GM19463 (cell line): ENCODE results near the gene CHAMP1.

Source experiments
- ATAC-seq: cut with Tn5 transposase; IDR thresholded peaks from one replicate; pipeline ENCODE4 v1.9.1; 2021; ENCODE audit warnings: mild to moderate bottlenecking, moderate library complexity; ENCODE audit not compliant: unreplicated experiment

CHAMP1 gene

GRCh38 chr13:114296902-114297301, 17.4 kb upstream of the CHAMP1 start:
- ATAC-seq = no peak

DNA sequence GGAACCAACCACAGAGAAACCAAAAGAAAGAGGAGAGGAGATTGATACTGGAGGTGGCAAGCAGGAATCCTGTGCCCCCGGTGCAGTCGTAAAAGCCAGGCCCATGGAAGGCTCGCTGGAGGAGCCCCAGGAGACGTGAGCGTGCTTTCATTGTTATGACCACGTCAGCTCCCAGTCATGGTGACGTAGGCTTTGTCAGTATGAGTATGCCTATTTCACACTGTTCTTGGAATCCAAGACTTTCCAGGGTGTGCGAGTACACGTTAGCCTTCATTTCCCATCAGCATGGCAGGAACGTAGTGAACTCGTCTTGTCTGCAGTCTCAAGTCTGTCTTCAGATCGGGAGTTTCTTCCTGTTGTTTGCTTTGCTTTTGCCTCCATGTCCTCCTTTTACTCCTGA, 15.4 kb upstream of the CHAMP1 start:
- ATAC-seq = no peak

DNA sequence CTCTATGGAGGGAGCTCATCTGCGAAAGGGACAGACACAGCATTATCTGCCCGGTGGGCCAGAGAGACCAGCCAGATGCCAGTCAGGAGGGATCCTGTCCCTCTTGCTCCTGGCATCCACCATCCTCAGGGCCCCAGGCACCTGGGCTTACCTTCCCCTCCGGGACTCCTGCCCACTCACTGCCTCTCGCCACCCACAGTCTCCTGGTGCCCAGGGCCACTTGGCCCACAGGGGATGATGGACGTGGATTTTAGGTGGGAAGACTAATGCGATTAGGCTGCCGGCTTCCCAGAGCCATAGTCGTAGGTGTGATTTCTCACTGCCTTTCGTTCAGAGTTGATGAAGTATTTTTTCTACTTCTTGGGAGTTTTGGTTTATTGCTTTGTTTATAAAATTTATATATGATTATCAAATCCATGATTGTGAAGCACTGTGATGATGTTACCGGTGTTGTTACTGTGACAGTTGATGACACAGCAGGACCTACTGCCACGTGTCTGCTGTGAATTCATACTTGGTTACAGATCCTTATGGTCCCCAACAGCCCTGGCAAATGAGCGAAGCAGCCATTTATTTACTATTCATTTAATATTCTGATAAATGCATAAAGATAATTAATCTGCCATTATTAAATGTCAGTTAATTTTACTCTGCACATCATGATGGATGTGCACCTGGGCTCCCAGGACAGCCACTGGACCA, 14.5 kb upstream of the CHAMP1 start:
- ATAC-seq = no peak

DNA sequence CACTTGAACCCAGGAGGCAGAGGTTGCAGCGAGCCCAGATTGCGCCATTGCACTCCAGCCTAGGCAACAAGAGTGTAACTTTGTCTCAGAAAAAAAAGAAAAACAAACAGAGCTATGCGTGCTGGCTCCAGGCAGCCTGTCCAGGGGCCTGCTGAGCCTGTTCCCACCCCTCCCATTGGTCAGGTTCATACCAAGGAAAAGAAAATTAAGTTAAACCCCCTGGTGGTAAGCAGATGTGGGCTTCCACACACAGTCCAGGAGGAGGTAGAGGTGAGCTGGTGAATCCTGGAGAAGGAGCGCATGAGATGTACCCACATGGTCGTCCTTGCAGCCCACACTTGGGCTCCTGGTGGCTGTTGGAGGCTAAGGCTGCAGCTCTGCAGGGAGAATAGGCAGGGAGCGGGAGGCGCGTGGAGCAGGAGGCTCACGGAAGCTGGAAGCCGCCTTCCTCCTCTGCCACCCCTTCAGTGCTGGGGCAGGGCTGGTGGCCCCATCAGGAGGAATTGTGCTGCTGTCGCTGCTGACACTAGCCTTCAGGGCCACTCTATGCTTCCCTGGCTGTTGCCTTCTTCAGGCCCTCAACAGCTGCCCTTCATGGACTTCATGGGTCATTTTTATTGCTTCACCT, 10.5 kb upstream of the CHAMP1 start:
- ATAC-seq = no peak

GRCh38 chr13:114304346-114305034, 9.8 kb upstream of the CHAMP1 start:
- ATAC-seq = no peak

DNA sequence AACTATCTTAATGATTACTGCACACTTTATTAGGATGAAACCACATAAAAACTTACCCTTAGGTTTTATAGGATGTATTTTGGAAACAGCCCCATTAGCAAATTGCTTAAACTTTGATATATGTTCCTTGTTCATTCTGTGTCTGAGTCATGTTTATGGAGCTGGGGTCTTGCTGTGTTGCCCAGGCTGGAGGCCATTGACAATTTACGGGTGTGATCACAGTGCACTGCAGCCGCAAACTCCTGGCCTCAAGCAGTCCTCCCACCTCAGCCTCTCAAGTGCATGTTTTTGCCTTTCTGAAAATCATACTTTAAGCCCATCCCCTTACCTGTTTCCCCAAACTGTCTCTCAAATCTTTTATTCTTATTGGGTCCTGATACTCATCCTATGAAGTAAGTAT, 5.2 kb upstream of the CHAMP1 start:
- ATAC-seq = no peak

DNA sequence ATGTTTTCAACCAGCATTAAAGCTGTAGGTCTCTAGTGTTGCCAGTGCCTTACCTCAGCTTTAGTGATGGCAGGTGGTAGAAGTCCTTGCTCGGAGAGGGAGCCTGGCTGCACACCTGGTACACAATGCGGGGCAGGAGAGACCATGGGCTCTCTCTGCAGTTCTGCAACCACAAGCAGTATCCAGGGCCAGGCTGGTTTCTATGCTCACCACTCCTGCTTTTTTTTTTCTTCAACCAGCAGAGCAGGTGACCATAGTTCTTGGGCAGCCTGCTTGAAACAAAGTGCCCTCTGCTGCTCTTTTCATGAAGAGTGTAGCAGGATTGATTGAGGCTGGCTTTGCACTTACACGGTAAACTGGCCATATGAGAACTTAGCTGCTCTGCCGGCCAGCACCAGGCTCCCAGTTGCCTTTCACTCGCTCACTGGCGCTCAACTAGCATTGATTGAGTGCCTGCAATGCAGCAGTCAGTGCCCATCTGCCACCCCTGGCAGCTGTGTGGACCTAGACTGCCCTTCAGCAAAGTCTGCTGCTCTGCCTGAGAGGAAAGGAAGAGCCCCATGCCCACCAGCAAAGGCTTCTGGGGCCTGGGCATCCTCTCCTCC, 4.4 kb upstream of the CHAMP1 start:
- no peak for ATAC-seq

DNA sequence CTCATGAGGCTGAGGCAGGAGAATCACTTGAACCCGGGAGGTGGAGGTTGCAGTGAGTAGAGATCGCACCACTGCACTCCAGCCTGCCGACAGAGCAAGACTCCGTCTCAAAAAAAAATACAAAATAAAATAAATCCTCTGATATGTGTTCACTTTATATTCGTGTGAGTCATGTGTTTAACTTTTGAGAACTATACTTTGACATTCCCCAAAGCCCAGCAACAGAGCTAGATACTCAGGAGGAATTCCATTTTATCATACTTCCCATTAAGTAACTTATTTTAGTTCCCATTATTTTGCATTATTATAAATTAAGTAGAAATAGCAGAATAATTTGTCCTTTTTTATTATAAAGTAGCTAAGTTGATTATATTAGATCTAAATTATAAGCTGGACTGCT, 3.3 kb upstream of the CHAMP1 start:
- no peak for ATAC-seq

DNA sequence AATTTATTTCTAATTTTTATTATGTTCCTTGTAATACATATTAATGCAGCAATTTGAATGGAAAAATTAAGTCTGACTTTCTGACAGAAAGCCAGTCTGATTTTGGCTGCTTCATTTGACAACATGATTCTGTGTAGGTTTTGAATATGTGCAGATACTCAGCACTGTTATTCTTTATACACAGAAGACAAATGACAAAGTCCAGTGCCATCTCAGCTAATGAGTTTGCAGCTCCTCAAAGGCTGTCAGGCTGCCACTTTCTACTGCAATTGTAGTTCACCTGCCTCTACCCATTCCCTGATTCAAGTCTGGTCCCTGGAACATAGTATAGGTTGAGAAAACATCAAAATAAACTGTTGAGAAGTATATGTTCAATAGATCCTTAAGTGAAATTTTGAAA, 2.9 kb upstream of the CHAMP1 start:
- no peak for ATAC-seq

- no peak for ATAC-seq
Observed at GRCh38 chr13:114311908-114312307, 2.4 kb upstream of the CHAMP1 start.

- ATAC-seq = no peak
Observed at GRCh38 chr13:114313061-114313860, 1.0 kb upstream of the CHAMP1 start.

DNA sequence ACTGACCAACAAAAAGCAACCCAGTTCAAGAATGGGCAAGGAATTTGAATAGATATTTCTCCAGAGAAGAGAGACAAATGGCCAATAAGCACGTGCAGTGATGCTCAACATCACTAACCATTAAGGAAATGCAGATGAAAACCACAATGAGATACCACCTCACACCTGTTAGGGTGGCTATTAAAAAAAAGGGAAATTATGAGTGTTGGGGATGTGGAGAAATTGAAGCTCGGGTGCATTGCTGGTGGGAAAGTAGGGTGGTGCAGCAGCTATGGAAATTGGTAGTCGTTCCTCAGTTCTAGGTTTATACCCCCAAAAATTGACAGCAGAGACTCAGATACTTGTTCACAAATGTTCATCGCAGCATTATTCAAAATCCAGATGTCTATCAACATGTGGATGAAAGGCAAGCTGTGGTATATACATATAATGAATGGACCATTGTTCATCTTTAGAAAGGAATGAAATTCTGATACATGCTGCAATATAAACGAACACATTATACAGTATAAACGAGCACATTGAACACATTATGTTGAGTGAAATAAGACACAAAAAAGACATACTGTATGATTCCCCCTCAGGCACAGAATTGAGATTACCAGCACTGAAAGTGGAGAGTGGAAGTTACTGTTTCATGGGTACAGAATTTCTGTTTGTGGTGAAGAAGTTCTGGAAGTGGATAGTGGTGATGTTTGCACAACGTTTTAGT, 927 bp downstream of the CHAMP1 start:
- ATAC-seq = no peak

GRCh38 chr13:114318624-114319023, 4.3 kb downstream of the CHAMP1 start:
- ATAC-seq = no peak

DNA sequence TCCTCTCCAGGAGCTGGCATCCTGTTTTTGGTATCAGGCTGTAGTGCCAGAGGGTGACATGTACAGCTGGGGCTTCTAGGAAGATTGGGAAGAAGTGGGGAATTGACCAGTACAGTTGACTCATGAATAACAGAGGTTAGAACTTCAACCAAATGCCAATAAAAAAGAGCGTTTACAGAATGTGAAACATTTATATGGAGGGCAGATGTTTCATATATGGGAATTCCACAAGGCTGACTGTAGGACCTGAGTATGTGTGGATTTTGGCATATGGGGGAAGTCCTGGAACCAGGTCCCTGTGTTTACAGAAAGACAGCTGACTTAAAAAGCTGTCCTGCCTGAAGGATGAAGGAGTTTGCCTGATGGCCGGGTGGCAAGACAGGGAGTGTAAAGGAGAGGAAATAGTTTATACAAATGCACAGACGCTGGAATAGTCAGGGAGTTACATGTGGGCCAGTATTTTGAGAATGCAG, 5.2 kb downstream of the CHAMP1 start:
- no peak for ATAC-seq

DNA sequence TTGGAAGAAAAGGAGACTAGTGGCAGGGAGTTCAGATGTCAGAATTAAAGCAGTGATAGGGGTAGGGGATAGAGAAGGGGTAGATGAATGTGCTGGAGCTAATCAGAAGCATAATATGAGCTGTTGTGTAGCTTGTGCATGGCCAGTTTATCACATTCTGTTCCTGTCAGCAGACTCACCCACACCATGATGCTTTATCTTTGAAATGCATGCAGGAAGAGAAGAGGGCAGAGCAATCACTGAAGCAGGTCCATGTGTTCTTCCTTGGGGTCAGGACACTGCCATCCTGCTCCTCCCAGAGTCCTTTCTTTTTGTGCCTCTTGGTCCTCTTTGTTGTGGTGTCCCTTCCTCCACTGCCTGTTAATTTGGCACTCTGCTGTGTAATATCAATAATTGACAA, 5.8 kb downstream of the CHAMP1 start:
- ATAC-seq = no peak

DNA sequence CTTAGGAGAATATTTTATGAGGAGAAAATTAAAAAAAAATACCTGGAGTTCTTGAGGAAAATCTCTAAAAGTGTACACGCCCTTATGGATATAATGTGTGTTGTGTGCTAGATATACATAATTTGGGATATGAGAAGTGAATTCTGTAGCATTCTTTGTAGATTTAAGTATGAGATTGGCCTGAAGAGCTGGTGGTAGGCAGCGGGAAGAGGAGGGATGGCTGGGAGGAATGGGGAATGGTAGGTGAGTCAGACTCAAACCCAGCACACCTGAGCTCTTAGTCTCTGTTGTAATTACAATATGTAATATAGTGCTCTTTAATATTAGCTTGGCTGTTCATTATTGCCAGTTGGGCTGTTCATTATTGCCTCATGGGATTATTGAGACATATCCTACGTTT, 7.0 kb downstream of the CHAMP1 start:
- ATAC-seq = no peak

DNA sequence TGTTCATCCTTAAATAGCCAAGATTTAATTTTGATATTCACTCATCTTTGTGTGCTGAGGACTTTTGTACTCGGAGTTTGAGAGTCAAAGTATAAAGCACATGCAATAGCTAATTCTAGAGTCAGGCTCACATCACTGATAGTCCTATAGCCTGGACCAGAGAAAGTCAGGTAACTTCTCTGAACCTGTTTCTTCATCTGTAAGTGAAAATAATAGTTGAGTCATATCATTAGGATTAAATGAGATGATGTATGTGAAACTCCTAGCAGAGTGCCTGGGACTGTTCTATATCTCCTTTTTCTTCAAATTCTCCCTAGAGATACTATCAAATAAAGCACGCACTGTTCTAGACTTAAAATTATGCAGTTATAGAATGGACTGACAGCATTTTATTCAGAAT, 9.0 kb downstream of the CHAMP1 start:
- no peak for ATAC-seq

DNA sequence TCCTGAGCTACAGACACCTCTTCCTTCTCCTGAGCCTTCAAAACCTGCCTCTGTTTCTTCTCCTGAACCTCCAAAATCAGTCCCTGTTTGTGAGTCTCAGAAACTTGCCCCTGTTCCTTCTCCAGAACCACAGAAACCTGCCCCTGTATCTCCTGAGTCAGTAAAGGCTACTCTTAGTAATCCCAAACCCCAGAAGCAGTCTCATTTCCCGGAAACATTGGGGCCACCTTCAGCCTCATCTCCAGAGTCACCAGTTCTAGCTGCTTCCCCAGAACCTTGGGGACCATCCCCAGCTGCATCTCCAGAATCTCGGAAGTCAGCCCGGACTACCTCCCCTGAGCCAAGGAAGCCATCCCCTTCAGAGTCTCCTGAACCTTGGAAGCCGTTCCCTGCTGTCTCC, 10.0 kb downstream of the CHAMP1 start:
- no peak for ATAC-seq

DNA sequence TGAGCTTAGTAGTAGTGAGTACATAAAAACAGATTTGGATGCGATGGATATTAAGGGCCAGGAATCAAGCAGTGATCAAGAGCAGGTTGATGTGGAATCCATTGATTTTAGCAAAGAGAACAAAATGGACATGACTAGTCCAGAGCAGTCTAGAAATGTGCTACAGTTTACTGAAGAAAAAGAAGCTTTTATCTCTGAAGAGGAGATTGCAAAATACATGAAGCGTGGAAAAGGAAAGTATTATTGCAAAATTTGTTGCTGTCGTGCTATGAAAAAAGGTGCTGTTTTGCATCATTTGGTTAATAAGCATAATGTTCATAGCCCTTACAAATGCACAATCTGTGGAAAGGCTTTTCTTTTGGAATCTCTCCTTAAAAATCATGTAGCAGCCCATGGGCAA, 11.4 kb downstream of the CHAMP1 start:
- no peak for ATAC-seq

DNA sequence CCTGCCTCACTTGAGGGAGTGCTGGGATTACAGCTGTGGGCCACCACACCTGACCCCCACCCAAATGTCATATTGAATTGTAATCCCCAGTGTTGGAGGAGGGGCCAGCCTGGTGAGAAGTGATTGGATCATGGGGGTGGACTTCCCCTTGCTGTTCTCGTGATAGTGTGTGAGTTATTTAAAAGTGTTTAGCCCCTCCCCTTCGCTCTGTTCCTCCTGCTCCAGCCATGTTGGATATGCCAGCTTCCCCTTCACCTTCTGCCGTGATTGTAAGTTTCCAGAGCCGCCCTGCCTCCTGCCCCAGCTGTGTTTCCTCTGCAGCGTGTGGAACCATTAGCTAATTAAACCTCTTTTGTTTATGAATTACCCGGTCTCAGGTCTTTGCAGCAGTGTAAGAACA, 13.7 kb downstream of the CHAMP1 start:
- ATAC-seq = no peak
